ENCODE results near the gene CDH15.
"Not testable (repeated sequence)": the region's sequence is repeated elsewhere in the genome, so short reads cannot be mapped to it uniquely, and the experiment has no call there.

The CDH15 gene

GRCh38 chr16:89224665-89225064, 53.1 kb downstream of the CDH15 start:
- no peak for DNase-seq (ENCODE audit: low read depth in 2 of 3, low spot score in 1 of 3)

- DNase-seq (ENCODE audit: low read depth in 2 of 3, low spot score in 1 of 3) = no peak
Observed at GRCh38 chr16:89230255-89230654, 58.7 kb downstream of the CDH15 start.

DNA sequence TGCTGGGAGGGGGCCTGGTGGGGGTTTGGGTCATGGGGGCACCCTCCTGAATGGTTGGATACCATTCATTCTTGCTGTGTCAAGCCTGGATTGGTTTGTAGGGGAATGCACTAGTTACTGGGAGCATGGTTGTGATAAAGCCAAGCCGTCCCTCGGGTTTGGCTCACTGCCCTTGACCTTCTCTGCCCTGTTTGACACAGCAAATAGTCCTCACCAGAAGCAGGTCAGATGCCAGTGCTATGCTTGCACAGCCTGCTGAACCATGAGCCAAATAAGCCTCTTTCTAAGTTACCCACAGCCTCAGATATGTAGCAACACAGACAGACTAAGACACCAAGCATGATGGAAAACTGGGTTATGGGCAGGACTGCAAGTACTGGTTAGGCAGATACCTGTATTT, 60.6 kb downstream of the CDH15 start:
- DNase-seq (ENCODE audit: low read depth in 2 of 3, low spot score in 1 of 3) = no peak

GRCh38 chr16:89233678-89234490, 62.3 kb downstream of the CDH15 start:
- DNase-seq (ENCODE audit: low read depth in 2 of 3, low spot score in 1 of 3) = no peak

DNA sequence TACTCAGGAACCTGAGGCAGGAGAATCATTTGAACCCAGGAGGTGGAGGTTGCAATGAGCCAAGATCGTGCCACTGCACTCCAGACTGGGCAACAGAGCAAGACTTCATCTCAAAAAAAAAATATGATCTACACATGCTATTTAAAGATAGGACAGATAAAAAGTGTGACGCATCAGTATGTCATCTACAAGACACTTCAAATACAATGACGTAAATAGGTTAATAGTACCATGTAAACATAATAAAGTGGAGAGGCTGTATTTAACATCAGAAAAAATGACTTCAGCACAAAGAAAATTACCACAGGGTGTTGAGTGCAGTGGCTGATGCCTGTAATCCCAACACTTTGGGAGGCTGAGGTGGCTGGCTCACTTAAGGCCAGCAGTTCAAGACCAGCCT, 66.2 kb downstream of the CDH15 start:
- DNase-seq (ENCODE audit: low read depth in 2 of 3, low spot score in 1 of 3) = no peak

GRCh38 chr16:89241187-89242007, 69.8 kb downstream of the CDH15 start:
- DNase-seq (ENCODE audit: low read depth in 2 of 3, low spot score in 1 of 3) = peak; percentile 50 to 62 (median 59)

- DNase-seq (ENCODE audit: low read depth in 2 of 3, low spot score in 1 of 3) = no peak
Observed at GRCh38 chr16:89242795-89243200, 71.2 kb downstream of the CDH15 start.

DNA sequence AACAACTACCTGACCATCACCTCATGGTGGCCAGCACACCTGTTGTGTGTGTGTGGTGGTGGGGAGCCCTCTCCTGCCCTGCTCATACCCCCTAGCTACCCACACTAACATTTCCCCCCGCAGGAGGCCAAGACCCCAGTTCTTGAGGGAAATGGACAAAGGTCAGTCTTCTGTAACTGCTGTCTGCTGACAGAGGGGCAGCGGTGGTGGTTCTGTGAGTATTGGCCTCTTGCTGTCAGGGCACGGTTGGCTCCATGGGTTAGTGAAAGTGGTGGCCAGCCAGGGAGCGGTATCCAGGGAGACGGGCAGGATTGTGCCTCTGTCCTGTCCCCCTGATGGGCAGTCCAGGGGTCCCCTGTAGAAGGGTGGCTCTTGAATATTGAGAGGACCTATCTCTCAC, 72.1 kb downstream of the CDH15 start:
- no peak for DNase-seq (ENCODE audit: low read depth in 2 of 3, low spot score in 1 of 3)

DNA sequence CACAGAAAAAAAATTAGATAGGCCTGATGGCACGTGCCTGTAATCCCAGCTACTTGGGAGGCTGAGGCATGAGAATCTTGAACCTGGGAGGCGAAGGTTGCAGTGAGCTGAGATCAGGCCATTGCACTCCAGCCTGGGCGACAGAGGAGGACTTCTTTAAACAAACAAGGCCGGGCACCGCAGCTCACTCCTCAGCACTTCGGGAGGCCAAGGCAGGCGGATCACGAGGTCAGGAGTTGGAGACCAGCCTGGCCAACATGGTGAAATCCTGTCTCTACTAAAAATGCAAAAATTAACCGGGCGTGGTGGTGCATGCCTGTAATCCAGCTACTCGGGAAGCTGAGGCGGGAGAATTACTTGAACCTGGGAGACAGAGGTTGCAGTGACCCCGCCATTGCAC, 72.7 kb downstream of the CDH15 start:
- DNase-seq (ENCODE audit: low read depth in 2 of 3, low spot score in 1 of 3) = not testable (repeated sequence)

GRCh38 chr16:89244754-89245153, 73.2 kb downstream of the CDH15 start:
- DNase-seq (ENCODE audit: low read depth in 2 of 3, low spot score in 1 of 3) = no peak

Data from stimulated activated CD4-positive, alpha-beta T cell treated with anti-CD3 and anti-CD28 coated beads, Interleukin-12 subunit alpha, Interleukin-12 subunit beta, amount 100 ng/mL, for 48 hours (primary cell).